K562 (cell line): Measurements from ENCODE around the gene MRPL3. TPM values are rescaled to one million over a fixed set of nuclear protein-coding genes. Genes with fewer than 3 reads are reported as not detected.

Experiments
- BACH1 ChIP-seq: fragments of 200-800 bp; sonication (Bioruptor generic); IDR thresholded peaks from 2 replicates; pipeline ENCODE4 v1.6.1; 2016; ENCODE audit warnings: missing genetic modification characterization, missing compliant biosample characterization
- CREB3 ChIP-seq: fragments of 450-650 bp; conservative IDR thresholded peaks from 2 replicates; pipeline ENCODE4 v1.6.1; 2016; ENCODE audit warnings: missing genetic modification characterization, low read depth, mild to moderate bottlenecking, missing compliant biosample characterization, moderate library complexity
- CTBP1 ChIP-seq: fragments of 450-650 bp; IDR thresholded peaks from 2 replicates; pipeline ENCODE4 v1.6.1; 2016; ENCODE audit warnings: borderline replicate concordance
- EP400 ChIP-seq: fragments of 450-650 bp; IDR thresholded peaks from 2 replicates; pipeline ENCODE4 v1.6.1; 2017; ENCODE audit warnings: antibody characterized with exemption, mild to moderate bottlenecking, moderate library complexity
- ETV1 ChIP-seq: fragments of 450-650 bp; conservative IDR thresholded peaks from 2 replicates; pipeline ENCODE4 v1.6.1; 2016; ENCODE audit warnings: missing genetic modification characterization, control low read depth, low read depth, missing compliant biosample characterization
- ETV5 ChIP-seq: sonication (generic); formaldehyde crosslinking; IDR thresholded peaks from 2 replicates; pipeline ENCODE4 v1.4.0; 2020; ENCODE audit warnings: low read depth, mild to moderate bottlenecking, missing genetic modification reagents
- FOXO4 ChIP-seq: fragments of 450-650 bp; formaldehyde crosslinking; IDR thresholded peaks from 2 replicates; pipeline ENCODE4 v1.4.0; 2020; ENCODE audit warnings: mild to moderate bottlenecking, moderate library complexity
- HNRNPL ChIP-seq: fragments of 200-400 bp; formaldehyde crosslinking; IDR thresholded peaks from 2 replicates; pipeline ENCODE4 v1.6.1; 2017; ENCODE audit warnings: low read depth, mild to moderate bottlenecking, low read length
- MXD1 ChIP-seq: fragments of 250-450 bp; sonication (Bioruptor Pico); IDR thresholded peaks from 2 replicates; pipeline ENCODE4 v1.8.0; 2021; ENCODE audit warnings: borderline replicate concordance, mild to moderate bottlenecking, moderate library complexity; ENCODE audit not compliant: poor library complexity, severe bottlenecking
- NFXL1 ChIP-seq: fragments of 450-650 bp; formaldehyde crosslinking; IDR thresholded peaks from 2 replicates; pipeline ENCODE4 v1.4.0; 2021; ENCODE audit warnings: mild to moderate bottlenecking
- NKRF ChIP-seq: fragments of 450-650 bp; IDR thresholded peaks from 2 replicates; pipeline ENCODE4 v1.6.1; 2016; ENCODE audit warnings: borderline replicate concordance
- NR3C1 ChIP-seq: sonication (generic); formaldehyde crosslinking; IDR thresholded peaks from 2 replicates; pipeline ENCODE4 v1.8.1; 2022; ENCODE audit warnings: missing genetic modification reagents
- PREB ChIP-seq: sonication (generic); formaldehyde crosslinking; IDR thresholded peaks from 2 replicates; pipeline ENCODE4 v1.8.1; 2023; ENCODE audit warnings: mild to moderate bottlenecking, missing genetic modification reagents
- RBBP5 ChIP-seq: fragments of 200-600 bp; sonication (generic); IDR thresholded peaks from 2 replicates; pipeline ENCODE4 v1.6.1; 2012; ENCODE audit warnings: borderline replicate concordance, mild to moderate bottlenecking, low read length, control low read depth, inconsistent platforms; ENCODE audit not compliant: insufficient read depth, poor library complexity, severe bottlenecking
- SMARCA5 ChIP-seq: fragments of 450-650 bp; IDR thresholded peaks from 2 replicates; pipeline ENCODE4 v1.6.1; 2016
- TGIF2 ChIP-seq: sonication (generic); formaldehyde crosslinking; IDR thresholded peaks from 2 replicates; pipeline ENCODE4 v1.8.1; 2022; ENCODE audit warnings: mild to moderate bottlenecking, missing genetic modification reagents, moderate library complexity
- ZBTB1 ChIP-seq: sonication (generic); formaldehyde crosslinking; IDR thresholded peaks from 2 replicates; pipeline ENCODE4 v1.8.1; 2023; ENCODE audit warnings: missing genetic modification reagents, low read depth, mild to moderate bottlenecking, borderline replicate concordance
- ZNF134 ChIP-seq: fragments of 250-450 bp; sonication (Bioruptor Pico); conservative IDR thresholded peaks from 2 replicates; pipeline ENCODE4 v1.4.0; 2020
- ZNF146 ChIP-seq: IDR thresholded peaks from one replicate; pipeline ENCODE4 v1.6.1; 2018; ENCODE audit warnings: missing compliant biosample characterization; ENCODE audit not compliant: unreplicated experiment
- ZNF282 ChIP-seq: sonication (generic); formaldehyde crosslinking; IDR thresholded peaks from 2 replicates; pipeline ENCODE4 v1.8.1; 2023; ENCODE audit warnings: missing genetic modification reagents
- polyA plus RNA-seq, 8 experiments: library from polyadenylated mRNA; depleted of rRNA in 4 of 8; stranded (reverse) in 5 of 8; unstranded in 3 of 8; fragments of >200 nt; fragmentation: Nextera tagmentation in 2 of 8; fragmentation: Illumina TruSeq in 1 of 8; extraction: Ambion mirVana in 2 of 8; extraction: Trizol in 1 of 8; gene quantifications; 2 replicates each; pipeline versions ENCODE4 v1.2.1 to v1.2.3, GENCODE V29; 2011 to 2014; ENCODE audit warnings: inconsistent platforms in 1 of 8, missing spikeins in 1 of 8
- total RNA-seq, 7 experiments: library from RNA; depleted of rRNA in 6 of 7; stranded (reverse); fragments of >200 nt in 6 of 7; fragmentation: Illumina TruSeq in 2 of 7; extraction: Trizol in 2 of 7; gene quantifications; 2 replicates each; pipeline versions ENCODE4 v1.2.1 to v1.2.3, GENCODE V29; 2011 to 2021; ENCODE audit warnings: low replicate concordance in 1 of 7

Gene MRPL3
- total and polyA plus RNA-seq, 9 of the 15 experiments (the other 6 are each of a cell fraction or from before 2014, with no cell fraction given): 81.7 to 340 (median 190) TPM

- TF ChIP-seq CREB3 (tag): no peak
- no peak for TF ChIP-seq ETV5
- peak; percentile 84 for TF ChIP-seq RBBP5
- TF ChIP-seq ETV1 (tag): peak; percentile 78
- TF ChIP-seq FOXO4 (CRISPR knock-in tag): no peak
- TF ChIP-seq CTBP1: peak; percentile 42; the same call in 1 of the 2 replicates
- TF ChIP-seq TGIF2: no peak
- no peak for TF ChIP-seq ZNF134
- no peak for TF ChIP-seq PREB
- TF ChIP-seq BACH1 (tag): no peak
- no peak for TF ChIP-seq ZNF146
- no peak for TF ChIP-seq NR3C1 (CRISPR knock-in tag)
- TF ChIP-seq ZBTB1 (CRISPR knock-in tag): 0 out of 2 replicates have a peak, but pooled peaks have one; percentile 31
- TF ChIP-seq EP400: peak; percentile 99
- TF ChIP-seq NKRF: peak; percentile 94
- no peak for TF ChIP-seq NFXL1
- TF ChIP-seq ZNF282 (CRISPR knock-in tag): no peak; the same call in 1 of the 2 replicates
- TF ChIP-seq HNRNPL: no peak
- no peak for TF ChIP-seq SMARCA5
- peak; percentile 93 for TF ChIP-seq MXD1 (CRISPR knock-in tag)
Observed at GRCh38 chr3:131502530-131503319, at the start of gene MRPL3 (continued).
